ENCODE results near the gene POLE2. TPM values are rescaled to one million over a fixed set of nuclear protein-coding genes. Genes with fewer than 3 reads are reported as not detected.
A peak's percentile ranks its signal among the peaks of the same experiment; 100 is the strongest.

POLE2 gene
- total RNA-seq, 1 experiment from 2014 or later = 31.4 TPM

DNA sequence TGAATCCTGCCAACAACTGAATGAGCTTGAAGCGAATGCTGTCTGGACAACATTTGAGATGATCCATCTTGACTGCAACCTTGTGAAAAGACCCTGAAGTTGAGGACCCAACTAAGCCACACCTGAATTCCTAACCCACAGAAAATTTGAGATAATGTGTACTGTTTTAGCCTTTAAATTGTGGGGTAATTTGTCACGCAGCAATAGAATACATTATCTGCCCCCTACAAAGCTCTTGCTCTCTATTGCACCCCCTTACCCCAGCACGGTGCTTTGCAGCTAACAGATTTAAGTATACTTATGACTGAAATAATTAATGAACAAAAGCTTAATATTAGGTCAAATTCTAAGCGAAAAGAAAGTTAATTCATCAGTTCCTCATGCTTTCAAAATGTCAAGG is 1.6 kb downstream of the POLE2 start:
- POLR2A ChIA-PET = interaction anchor here (0.6 kb wide), 1 partner anchor 82 kb away, joined by 3 read pairs; the partner anchor contains the start of gene KLHDC2
- Histone ChIP-seq H3K4me3 (ENCODE audit: low read depth, low read length) (no peak overlapping the region), H3K4me1 (peaks cover 4% of the 10 kb centered on the region; the same call in 1 of the 2 replicates), H3K36me3 (ENCODE audit: control insufficient read depth, insufficient read depth, low read length) (no peaks in the 10 kb centered on the region; the same call in 1 of the 2 replicates), H3K27me3 (replicated peaks; ENCODE audit: control insufficient read depth, insufficient read depth, low read length) (no peaks in the 10 kb centered on the region), H3K9me3 (no peaks in the 10 kb centered on the region)
- peak overlapping the region; percentile 85 for H3K4me3 Mint-ChIP-seq (ENCODE audit: unreplicated experiment)
- no peaks in the 10 kb centered on the region for H3K9me3 Mint-ChIP-seq (ENCODE audit: unreplicated experiment)
- no peaks in the 10 kb centered on the region for H3K27me3 Mint-ChIP-seq (ENCODE audit: insufficient read depth, unreplicated experiment)
- H3K4me1 Mint-ChIP-seq (ENCODE audit: low read depth, unreplicated experiment) = peaks cover 17% of the 10 kb centered on the region
- no peak for TF ChIP-seq CTCF (IDR thresholded peaks at IDR 0.05; ENCODE audit: insufficient read depth in 1 of 2, low read depth in 1 of 2, low read length in 1 of 2, severe bottlenecking in 1 of 2, unreplicated experiment in 1 of 2)
- CTCF ChIA-PET = interaction anchor here (0.6 kb wide), 2 partner anchors 14 to 167 kb away, joined by 3 to 5 read pairs; no protein-coding TSS in a partner anchor
- intact Hi-C loops (cut with micrococcal nuclease; ENCODE audit: unreplicated experiment) = loop anchor here (5.0 kb wide), 1 partner anchor 166 kb away; the partner anchor contains the start of gene NEMF
- BruUV-seq (replicated peaks) = no TSS peak
- peaks cover 20% of the 10 kb centered on the region for H3K36me3 Mint-ChIP-seq (ENCODE audit: insufficient read depth, unreplicated experiment)
- no peak for DNase-seq
- no peak overlapping the region for H3K27ac Mint-ChIP-seq (ENCODE audit: unreplicated experiment)

GRCh38 chr14:49679271-49679670 is 8.7 kb downstream of the POLE2 start:
- Histone ChIP-seq H3K4me1 (no peaks in the 10 kb centered on the region), H3K4me3 (ENCODE audit: low read depth, low read length) (no peak overlapping the region), H3K27me3 (replicated peaks; ENCODE audit: control insufficient read depth, insufficient read depth, low read length) (no peaks in the 10 kb centered on the region), H3K9me3 (no peaks in the 10 kb centered on the region), H3K36me3 (ENCODE audit: control insufficient read depth, insufficient read depth, low read length) (no peaks in the 10 kb centered on the region; the same call in none of the 2 replicates)
- DNase-seq = no peak
- Mint-ChIP-seq H3K4me3 (ENCODE audit: unreplicated experiment) (no peak overlapping the region), H3K27me3 (ENCODE audit: insufficient read depth, unreplicated experiment) (no peaks in the 10 kb centered on the region), H3K36me3 (ENCODE audit: insufficient read depth, unreplicated experiment) (peaks cover 42% of the 10 kb centered on the region), H3K27ac (ENCODE audit: unreplicated experiment) (no peak overlapping the region), H3K4me1 (ENCODE audit: low read depth, unreplicated experiment) (no peaks in the 10 kb centered on the region), H3K9me3 (ENCODE audit: unreplicated experiment) (no peaks in the 10 kb centered on the region)
- no TSS peak for BruUV-seq (replicated peaks)
- no peak for TF ChIP-seq CTCF (IDR thresholded peaks at IDR 0.05; ENCODE audit: insufficient read depth in 1 of 2, low read depth in 1 of 2, low read length in 1 of 2, severe bottlenecking in 1 of 2, unreplicated experiment in 1 of 2)
- CTCF ChIA-PET = interaction anchor here (0.6 kb wide), 1 partner anchor 45 kb away, joined by 3 read pairs; no protein-coding TSS in a partner anchor
- POLR2A ChIA-PET = no interaction called here
- intact Hi-C loops (cut with micrococcal nuclease; ENCODE audit: unreplicated experiment) = no loop called here

DNA sequence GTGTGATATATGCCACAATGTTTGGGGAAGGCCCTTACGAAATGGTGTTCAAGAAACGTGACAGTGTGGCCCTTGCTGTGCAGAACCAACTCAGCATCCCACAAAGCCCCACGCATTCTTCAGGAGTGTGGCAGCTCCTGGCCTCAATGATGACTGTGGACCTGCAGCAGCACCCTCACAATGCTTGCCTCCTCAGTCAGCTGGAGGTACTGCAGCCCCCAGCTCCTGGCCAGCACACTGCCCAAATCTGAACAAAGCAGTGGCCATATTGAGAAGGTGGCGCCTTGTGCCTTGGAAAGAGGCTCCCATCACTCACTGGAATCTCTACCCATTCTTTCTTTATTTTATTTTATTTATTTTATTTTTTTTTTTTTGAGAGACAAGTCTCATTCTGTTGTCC is 10.4 kb downstream of the POLE2 start:
- Mint-ChIP-seq H3K27me3 (ENCODE audit: insufficient read depth, unreplicated experiment) (no peaks in the 10 kb centered on the region), H3K36me3 (ENCODE audit: insufficient read depth, unreplicated experiment) (peaks cover 38% of the 10 kb centered on the region), H3K27ac (ENCODE audit: unreplicated experiment) (no peak overlapping the region), H3K4me1 (ENCODE audit: low read depth, unreplicated experiment) (no peaks in the 10 kb centered on the region), H3K9me3 (ENCODE audit: unreplicated experiment) (no peaks in the 10 kb centered on the region), H3K4me3 (ENCODE audit: unreplicated experiment) (no peak overlapping the region)
- H3K4me3 ChIP-seq (ENCODE audit: low read depth, low read length) = no peak overlapping the region
- CTCF ChIA-PET = no interaction called here
- BruUV-seq (replicated peaks) = no TSS peak
- H3K9me3 ChIP-seq = no peaks in the 10 kb centered on the region
- no peaks in the 10 kb centered on the region; the same call in none of the 2 replicates for H3K36me3 ChIP-seq (ENCODE audit: control insufficient read depth, insufficient read depth, low read length)
- intact Hi-C loops (cut with micrococcal nuclease; ENCODE audit: unreplicated experiment) = no loop called here
- H3K4me1 ChIP-seq = no peaks in the 10 kb centered on the region
- peak in 1 of 2 experiments; percentile 13 for DNase-seq
- TF ChIP-seq CTCF (IDR thresholded peaks at IDR 0.05; ENCODE audit: insufficient read depth in 1 of 2, low read depth in 1 of 2, low read length in 1 of 2, severe bottlenecking in 1 of 2, unreplicated experiment in 1 of 2) = no peak
- POLR2A ChIA-PET = no interaction called here
- H3K27me3 ChIP-seq (replicated peaks; ENCODE audit: control insufficient read depth, insufficient read depth, low read length) = no peaks in the 10 kb centered on the region
